HUES48 (cell line): ENCODE results near the gene PBX4.

Source experiments
- H3K27ac ChIP-seq: one replicate; pipeline ENCODE4 v1.7.0; 2013; ENCODE audit warnings: low read depth, low read length, inconsistent platforms
- H3K27me3 ChIP-seq: 2 replicates; pipeline ENCODE4 v1.6.1; 2013; ENCODE audit warnings: mild to moderate bottlenecking, low read length; ENCODE audit not compliant: control insufficient read depth, insufficient read depth
- H3K36me3 ChIP-seq: 2 replicates; pipeline ENCODE4 v1.6.1; 2013; ENCODE audit warnings: low read length; ENCODE audit not compliant: control insufficient read depth, insufficient read depth
- H3K4me1 ChIP-seq: 2 replicates; pipeline ENCODE4 v1.6.1; 2013; ENCODE audit warnings: mild to moderate bottlenecking, low read length; ENCODE audit not compliant: control insufficient read depth, insufficient read depth
- H3K4me3 ChIP-seq: 2 replicates; pipeline ENCODE4 v1.5.1; 2013; ENCODE audit warnings: mild to moderate bottlenecking, low read depth, low read length
- H3K9ac ChIP-seq: 2 replicates; pipeline ENCODE4 v1.6.1; 2013; ENCODE audit warnings: mild to moderate bottlenecking, low read depth, low read length, moderate library complexity
- H3K9me3 ChIP-seq: 2 replicates; pipeline ENCODE4 v1.6.1; 2013; ENCODE audit warnings: low read length; ENCODE audit not compliant: control insufficient read depth, insufficient read depth

The PBX4 gene

GRCh38 chr19:19567391-19567790 lies 51.1 kb downstream of the PBX4 start:
- Histone ChIP-seq H3K36me3 (no peaks in the 10 kb centered on the region), H3K4me1 (no peaks in the 10 kb centered on the region; the same call in 1 of the 2 replicates), H3K9ac (no peak overlapping the region), H3K27me3 (no peaks in the 10 kb centered on the region), H3K4me3 (no peak overlapping the region), H3K9me3 (no peaks in the 10 kb centered on the region), H3K27ac (no peak overlapping the region)

GRCh38 chr19:19566306-19566705 lies 52.2 kb downstream of the PBX4 start:
- no peaks in the 10 kb centered on the region for H3K27me3 ChIP-seq
- H3K4me1 ChIP-seq, result no peaks in the 10 kb centered on the region; the same call in 1 of the 2 replicates
- no peaks in the 10 kb centered on the region for H3K36me3 ChIP-seq
- no peak overlapping the region for H3K9ac ChIP-seq
- H3K4me3 ChIP-seq, result no peak overlapping the region
- H3K9me3 ChIP-seq, result no peaks in the 10 kb centered on the region
- H3K27ac ChIP-seq, result no peak overlapping the region

- no peaks in the 10 kb centered on the region for H3K27me3 ChIP-seq
- H3K36me3 ChIP-seq, result no peaks in the 10 kb centered on the region
- H3K4me3 ChIP-seq, result no peak overlapping the region
- H3K9ac ChIP-seq, result no peak overlapping the region
- H3K9me3 ChIP-seq, result no peaks in the 10 kb centered on the region
- no peak overlapping the region for H3K27ac ChIP-seq
- H3K4me1 ChIP-seq, result peaks cover 6% of the 10 kb centered on the region; the same call in 1 of the 2 replicates
Observed at GRCh38 chr19:19563348-19563848, 55.1 kb downstream of the PBX4 start.

GRCh38 chr19:19562665-19563347 lies 55.7 kb downstream of the PBX4 start:
- Histone ChIP-seq H3K36me3 (no peaks in the 10 kb centered on the region), H3K9me3 (no peaks in the 10 kb centered on the region), H3K4me3 (no peak overlapping the region), H3K9ac (no peak overlapping the region), H3K27ac (no peak overlapping the region), H3K27me3 (no peaks in the 10 kb centered on the region), H3K4me1 (peaks cover 6% of the 10 kb centered on the region; the same call in 1 of the 2 replicates)

- no peak overlapping the region for H3K27ac ChIP-seq
- no peak overlapping the region for H3K4me3 ChIP-seq
- H3K9me3 ChIP-seq, result no peaks in the 10 kb centered on the region
- no peaks in the 10 kb centered on the region for H3K36me3 ChIP-seq
- H3K27me3 ChIP-seq, result no peaks in the 10 kb centered on the region
- H3K9ac ChIP-seq, result no peak overlapping the region
- peaks cover 6% of the 10 kb centered on the region; the same call in 1 of the 2 replicates for H3K4me1 ChIP-seq
Observed at GRCh38 chr19:19561946-19562664, 56.4 kb downstream of the PBX4 start.

- no peak overlapping the region for H3K27ac ChIP-seq
- no peaks in the 10 kb centered on the region for H3K36me3 ChIP-seq
- no peak overlapping the region for H3K4me3 ChIP-seq
- H3K9me3 ChIP-seq, result no peaks in the 10 kb centered on the region
- H3K9ac ChIP-seq, result no peak overlapping the region
- H3K27me3 ChIP-seq, result no peaks in the 10 kb centered on the region
- peaks cover 6% of the 10 kb centered on the region; the same call in 1 of the 2 replicates for H3K4me1 ChIP-seq
Observed at GRCh38 chr19:19559931-19560330, 58.6 kb downstream of the PBX4 start.

- Histone ChIP-seq H3K9ac (no peak overlapping the region), H3K4me1 (peaks cover 6% of the 10 kb centered on the region; the same call in 1 of the 2 replicates), H3K9me3 (no peaks in the 10 kb centered on the region), H3K4me3 (no peak overlapping the region), H3K27ac (no peak overlapping the region), H3K36me3 (no peaks in the 10 kb centered on the region), H3K27me3 (no peaks in the 10 kb centered on the region)
Observed at GRCh38 chr19:19558636-19559035, 59.9 kb downstream of the PBX4 start.

GRCh38 chr19:19558055-19558454 lies 60.4 kb downstream of the PBX4 start:
- H3K4me1 ChIP-seq, result peaks cover 6% of the 10 kb centered on the region; the same call in 1 of the 2 replicates
- H3K36me3 ChIP-seq, result no peaks in the 10 kb centered on the region
- H3K9ac ChIP-seq, result no peak overlapping the region
- no peaks in the 10 kb centered on the region for H3K9me3 ChIP-seq
- H3K27me3 ChIP-seq, result no peaks in the 10 kb centered on the region
- no peak overlapping the region for H3K4me3 ChIP-seq
- H3K27ac ChIP-seq, result no peak overlapping the region

- Histone ChIP-seq H3K36me3 (no peaks in the 10 kb centered on the region), H3K9me3 (no peaks in the 10 kb centered on the region), H3K27ac (no peak overlapping the region), H3K9ac (no peak overlapping the region), H3K4me1 (no peaks in the 10 kb centered on the region), H3K4me3 (no peak overlapping the region), H3K27me3 (no peaks in the 10 kb centered on the region)
Observed at GRCh38 chr19:19554074-19555023, 64.1 kb downstream of the PBX4 start.

GRCh38 chr19:19553670-19554069 lies 64.8 kb downstream of the PBX4 start:
- no peak overlapping the region for H3K4me3 ChIP-seq
- H3K27me3 ChIP-seq, result no peaks in the 10 kb centered on the region
- no peaks in the 10 kb centered on the region for H3K4me1 ChIP-seq
- no peaks in the 10 kb centered on the region for H3K9me3 ChIP-seq
- H3K9ac ChIP-seq, result no peak overlapping the region
- H3K27ac ChIP-seq, result no peak overlapping the region
- no peaks in the 10 kb centered on the region for H3K36me3 ChIP-seq
